Coronary artery (tissue), 2 donors: ENCODE data around the gene KRT6B.
A peak's percentile ranks its signal among the peaks of the same experiment; 100 is the strongest.
"Not testable (repeated sequence)": the region's sequence is repeated elsewhere in the genome, so short reads cannot be mapped to it uniquely, and the experiment has no call there.

Experiments
- DNase-seq: peaks from one replicate; pipeline ENCODE4 v3.0.0-alpha.2; 2017; ENCODE audit warnings: low spot score
- H3K27ac ChIP-seq, 2 donors: fragments of 200-600 bp; sonication (generic); one replicate each; pipeline ENCODE4 v1.5.1; 2016 to 2019
- H3K4me3 ChIP-seq: fragments of 200-600 bp; sonication (generic); 2 replicates; pipeline ENCODE4 v1.5.1; 2016; ENCODE audit warnings: mild to moderate bottlenecking, moderate library complexity
- TF ChIP-seq, protein P1 (sequence below): fragments of 200-600 bp; sonication (generic); IDR thresholded peaks from one replicate; pipeline ENCODE4 v1.5.1; 2019; ENCODE audit warnings: antibody characterized with exemption

The KRT6B gene

DNA sequence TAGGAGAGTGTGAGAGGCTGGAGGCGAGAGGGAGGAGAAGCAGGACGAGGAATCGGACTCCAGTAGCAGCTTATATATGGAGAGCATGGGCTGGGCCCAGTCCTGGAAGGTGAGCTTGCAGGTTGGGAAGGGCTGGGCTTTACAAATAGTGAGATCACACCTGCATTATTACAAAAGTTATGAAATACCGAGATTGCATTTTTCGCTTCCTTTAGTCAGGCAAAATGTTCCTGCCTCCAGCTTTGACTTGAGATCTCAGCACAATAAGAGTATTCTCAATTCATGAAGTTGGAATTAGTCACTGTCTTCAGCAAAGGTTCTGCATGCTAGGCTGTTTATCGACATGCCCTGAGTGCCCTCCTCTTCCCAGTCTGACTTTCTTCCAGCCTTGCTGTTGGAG, at the start of gene KRT6B:
KRT6B (minus strand) TSS at position 46 of the 400 bp plus-strand sequence. CDS start 68 bp downstream, outside the sequence.
- TF ChIP-seq, protein P1, sequence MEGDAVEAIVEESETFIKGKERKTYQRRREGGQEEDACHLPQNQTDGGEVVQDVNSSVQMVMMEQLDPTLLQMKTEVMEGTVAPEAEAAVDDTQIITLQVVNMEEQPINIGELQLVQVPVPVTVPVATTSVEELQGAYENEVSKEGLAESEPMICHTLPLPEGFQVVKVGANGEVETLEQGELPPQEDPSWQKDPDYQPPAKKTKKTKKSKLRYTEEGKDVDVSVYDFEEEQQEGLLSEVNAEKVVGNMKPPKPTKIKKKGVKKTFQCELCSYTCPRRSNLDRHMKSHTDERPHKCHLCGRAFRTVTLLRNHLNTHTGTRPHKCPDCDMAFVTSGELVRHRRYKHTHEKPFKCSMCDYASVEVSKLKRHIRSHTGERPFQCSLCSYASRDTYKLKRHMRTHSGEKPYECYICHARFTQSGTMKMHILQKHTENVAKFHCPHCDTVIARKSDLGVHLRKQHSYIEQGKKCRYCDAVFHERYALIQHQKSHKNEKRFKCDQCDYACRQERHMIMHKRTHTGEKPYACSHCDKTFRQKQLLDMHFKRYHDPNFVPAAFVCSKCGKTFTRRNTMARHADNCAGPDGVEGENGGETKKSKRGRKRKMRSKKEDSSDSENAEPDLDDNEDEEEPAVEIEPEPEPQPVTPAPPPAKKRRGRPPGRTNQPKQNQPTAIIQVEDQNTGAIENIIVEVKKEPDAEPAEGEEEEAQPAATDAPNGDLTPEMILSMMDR: no peak
- H3K27ac ChIP-seq: no peak within 1 kb of the TSS
- H3K4me3 ChIP-seq: no peak within 1 kb of the TSS
- DNase-seq: no peak

DNA sequence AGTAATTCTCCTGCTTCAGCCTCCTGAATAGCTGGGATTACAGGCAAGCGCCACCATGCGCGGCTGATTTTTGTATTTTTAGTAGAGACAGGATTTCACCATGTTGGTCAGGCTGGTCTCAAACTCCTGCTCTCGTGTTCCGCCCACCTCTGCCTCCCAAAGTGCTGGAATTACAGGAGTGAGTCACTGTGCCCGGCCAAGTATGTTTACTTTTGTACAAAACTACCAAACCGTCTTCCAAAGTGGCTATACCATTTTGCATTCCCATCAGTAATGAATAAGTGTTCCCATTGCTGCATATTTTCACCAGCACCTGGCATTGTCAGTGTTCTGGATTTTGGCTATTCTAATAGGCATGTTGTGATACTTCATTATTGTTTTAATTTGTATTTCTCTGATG, 49.5 kb upstream of the KRT6B start:
- DNase-seq: no peak
- Histone ChIP-seq H3K27ac (no peak overlapping the region), H3K4me3 (no peak overlapping the region)
- TF ChIP-seq, protein P1: no peak

DNA sequence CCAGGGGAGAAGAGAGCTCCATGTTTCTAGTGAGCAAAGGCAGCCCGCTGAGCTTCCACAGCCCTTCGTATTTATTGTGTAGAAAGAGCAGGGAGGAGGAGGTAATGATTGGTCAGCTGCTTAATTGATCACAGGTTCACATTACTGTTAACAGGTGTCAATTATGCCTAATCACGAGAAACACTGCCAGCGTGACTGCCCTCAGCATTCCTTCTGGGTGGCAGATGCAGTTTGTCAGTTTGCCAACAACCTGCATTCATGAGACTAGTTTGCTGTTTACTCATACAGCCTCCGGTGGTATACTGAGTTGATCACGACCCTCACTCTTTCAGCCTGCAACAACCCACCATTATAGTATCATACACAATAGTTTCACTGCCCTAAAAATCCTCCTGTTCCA, 48.6 kb upstream of the KRT6B start:
- DNase-seq, H3K27ac ChIP-seq, H3K4me3 ChIP-seq: not testable (repeated sequence)

- TF ChIP-seq, protein P1: no peak
- H3K4me3 ChIP-seq: no peak overlapping the region
- no peak overlapping the region for H3K27ac ChIP-seq
- DNase-seq: no peak
These were observed 48.0 kb upstream of the KRT6B start for GRCh38 chr12:52499806-52500560.

DNA sequence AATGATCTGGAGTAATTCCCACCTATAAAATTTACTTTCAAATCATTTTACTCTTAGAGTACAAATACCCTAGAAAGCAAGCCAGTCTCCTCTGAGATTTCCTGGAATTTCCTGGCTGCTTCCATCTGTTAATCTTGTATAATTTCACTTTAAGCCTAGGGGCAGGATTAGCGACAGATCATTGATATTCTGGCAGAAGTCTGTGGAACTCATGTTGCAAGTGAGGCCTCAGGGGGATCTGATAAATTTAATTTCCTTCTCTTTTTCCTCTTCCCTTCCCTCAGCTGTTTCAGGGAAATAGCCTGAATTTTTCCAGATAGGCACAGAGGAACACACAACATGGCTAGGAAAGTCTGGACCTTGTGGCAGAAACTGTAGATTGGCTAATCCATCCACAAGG, 47.0 kb upstream of the KRT6B start:
- Histone ChIP-seq H3K27ac (no peak overlapping the region), H3K4me3 (no peak overlapping the region)
- TF ChIP-seq, protein P1: no peak
- no peak for DNase-seq

DNA sequence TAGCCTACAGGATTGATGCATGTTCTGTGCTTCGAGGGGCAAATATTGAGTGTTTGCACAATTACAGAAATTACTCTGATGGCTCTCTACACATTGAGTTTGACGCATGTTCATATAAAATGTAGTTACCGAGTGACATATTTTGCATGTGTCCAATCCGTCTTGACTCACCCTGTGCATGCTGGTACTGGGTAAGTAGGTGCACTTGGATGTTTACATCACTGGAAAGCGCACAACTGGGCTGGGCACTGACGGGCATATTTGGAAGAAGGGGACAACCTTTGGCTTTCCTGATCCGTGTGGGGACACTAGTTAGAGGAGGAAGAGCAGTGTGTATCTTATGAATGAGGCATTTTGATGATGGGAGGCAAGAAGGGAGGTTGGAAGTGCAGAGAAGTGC, 46.0 kb upstream of the KRT6B start:
- DNase-seq: no peak
- TF ChIP-seq, protein P1: no peak
- Histone ChIP-seq H3K27ac (no peak overlapping the region), H3K4me3 (no peak overlapping the region)

GRCh38 chr12:52496590-52497071, 44.7 kb upstream of the KRT6B start:
- peak; percentile 72 for DNase-seq
- TF ChIP-seq, protein P1: no peak
- H3K27ac ChIP-seq: no peak overlapping the region
- no peak overlapping the region for H3K4me3 ChIP-seq
